OCI-LY1 (cell line): ENCODE data around the gene RMND5B.

Source experiments
- CTCF ChIP-seq: fragments of 200-600 bp; sonication (generic), shearing (Covaris generic); IDR thresholded peaks from 2 replicates; pipeline ENCODE4 v1.5.1; 2017; ENCODE audit warnings: mild to moderate bottlenecking, antibody characterized with exemption, low read length, moderate library complexity, mixed read lengths
- EZH2 ChIP-seq: fragments of 200-600 bp; sonication (generic), shearing (Covaris generic); IDR thresholded peaks from 2 replicates; pipeline ENCODE4 v1.8.0; 2017; ENCODE audit warnings: borderline replicate concordance, mixed run types, mild to moderate bottlenecking, antibody characterized with exemption, low read length, moderate library complexity, mixed read lengths

DNA sequence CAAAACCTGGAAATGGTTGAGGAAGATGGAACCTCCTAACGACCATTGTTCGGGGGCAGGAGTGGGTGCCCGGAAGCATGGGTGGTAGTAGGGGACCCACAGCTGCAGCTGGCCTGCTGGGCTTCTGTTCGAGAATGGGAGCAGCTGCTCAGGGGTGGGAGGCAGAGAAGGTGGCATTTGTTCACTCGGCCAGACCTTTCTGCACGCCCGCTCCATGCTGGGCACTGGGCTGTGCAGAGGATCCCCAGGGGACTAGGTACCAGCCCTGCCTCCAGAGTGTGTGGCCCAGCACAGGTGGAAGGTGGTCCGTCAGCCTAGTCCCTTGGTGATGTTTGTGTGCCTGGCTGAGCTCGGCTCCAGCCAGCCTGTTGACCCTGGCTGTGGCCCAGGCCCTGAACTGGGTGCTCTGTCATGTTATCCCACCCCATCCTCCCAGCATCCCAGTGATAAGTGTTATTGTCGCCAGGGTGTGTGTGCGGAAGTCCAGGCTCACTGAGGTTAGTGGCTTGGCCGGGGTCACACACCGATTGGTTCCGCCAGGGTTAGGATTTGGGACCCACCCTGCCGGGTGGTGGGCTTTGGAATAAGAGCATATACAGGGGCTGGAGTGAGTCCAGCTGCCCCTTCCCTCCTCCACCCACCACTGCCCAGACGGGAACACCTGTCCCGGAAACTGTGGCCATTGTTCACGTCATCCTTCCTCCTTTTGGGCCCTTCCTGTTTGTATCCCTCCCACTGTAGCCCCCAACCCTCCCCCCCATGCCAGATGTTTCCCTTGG is 12.7 kb upstream of the RMND5B start:
- TF ChIP-seq CTCF, result no peak
- TF ChIP-seq EZH2, result no peak
